PFSK-1 (cell line): ENCODE measurements around the gene ATRN.

ENCODE experiments used
- FOXP2 ChIP-seq: optimal IDR thresholded peaks from 2 replicates; pipeline ENCODE3; 2011; ENCODE audit warnings: borderline replicate concordance, control low read depth, inconsistent platforms; ENCODE audit not compliant: insufficient read depth; ENCODE audit errors: extremely low read length, extremely low read depth
- POLR2AphosphoS5 ChIP-seq: IDR thresholded peaks from 2 replicates; pipeline ENCODE4 v1.6.1; 2012; ENCODE audit warnings: low read depth, mild to moderate bottlenecking, control low read depth, low read length, moderate library complexity
- SIN3A ChIP-seq: IDR thresholded peaks from 2 replicates; pipeline ENCODE4 v1.6.1; 2012; ENCODE audit warnings: mild to moderate bottlenecking, low read length, moderate library complexity, borderline replicate concordance; ENCODE audit not compliant: insufficient read depth
- TAF1 ChIP-seq: IDR thresholded peaks from 2 replicates; pipeline ENCODE4 v1.6.1; 2012; ENCODE audit warnings: low read length, control low read depth, borderline replicate concordance; ENCODE audit not compliant: insufficient read depth
- TF ChIP-seq, protein P1 (sequence below), 2 experiments: IDR thresholded peaks; 2 replicates each; pipeline versions ENCODE4 v1.6.1 to v1.8.0; 2011 to 2012; ENCODE audit warnings: low read depth in 2 of 2, low read length in 2 of 2, control low read depth in 1 of 2, inconsistent platforms in 1 of 2, mild to moderate bottlenecking in 1 of 2, moderate library complexity in 1 of 2; ENCODE audit not compliant: insufficient read depth in 1 of 2

Gene ATRN

GRCh38 chr20:3681931-3682781, 211.3 kb downstream of the ATRN start, which contains the start of gene ADAM33:
Gene ADAM33 (minus strand): TSS chr20:3682010. CDS start chr20:3682004, 6 bp downstream.
- TF ChIP-seq FOXP2: no peak
- TF ChIP-seq POLR2AphosphoS5: no peak

DNA sequence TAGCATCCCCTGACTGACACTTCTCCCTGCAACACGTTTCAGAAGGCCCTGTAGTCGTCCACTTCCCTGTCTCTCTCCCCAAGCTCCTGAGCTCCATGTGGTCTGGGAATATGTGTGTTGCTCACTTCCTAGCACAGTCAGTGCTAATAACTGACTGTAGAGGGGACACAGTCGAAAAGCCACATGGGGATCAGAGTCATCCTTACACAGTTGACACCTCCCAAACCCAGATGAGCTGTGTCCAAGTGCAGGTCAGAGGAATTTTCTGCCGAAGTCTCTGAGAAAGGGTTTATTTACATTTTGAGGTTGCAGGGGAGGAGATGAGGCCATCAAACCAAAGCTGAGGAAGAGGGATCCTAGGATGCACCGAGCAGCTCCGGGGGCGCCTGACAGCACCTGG, 214.5 kb downstream of the ATRN start:
- no peak for TF ChIP-seq SIN3A
- no peak for TF ChIP-seq POLR2AphosphoS5
- no peak for TF ChIP-seq TAF1
- no peak for TF ChIP-seq FOXP2
- TF ChIP-seq, protein P1, sequence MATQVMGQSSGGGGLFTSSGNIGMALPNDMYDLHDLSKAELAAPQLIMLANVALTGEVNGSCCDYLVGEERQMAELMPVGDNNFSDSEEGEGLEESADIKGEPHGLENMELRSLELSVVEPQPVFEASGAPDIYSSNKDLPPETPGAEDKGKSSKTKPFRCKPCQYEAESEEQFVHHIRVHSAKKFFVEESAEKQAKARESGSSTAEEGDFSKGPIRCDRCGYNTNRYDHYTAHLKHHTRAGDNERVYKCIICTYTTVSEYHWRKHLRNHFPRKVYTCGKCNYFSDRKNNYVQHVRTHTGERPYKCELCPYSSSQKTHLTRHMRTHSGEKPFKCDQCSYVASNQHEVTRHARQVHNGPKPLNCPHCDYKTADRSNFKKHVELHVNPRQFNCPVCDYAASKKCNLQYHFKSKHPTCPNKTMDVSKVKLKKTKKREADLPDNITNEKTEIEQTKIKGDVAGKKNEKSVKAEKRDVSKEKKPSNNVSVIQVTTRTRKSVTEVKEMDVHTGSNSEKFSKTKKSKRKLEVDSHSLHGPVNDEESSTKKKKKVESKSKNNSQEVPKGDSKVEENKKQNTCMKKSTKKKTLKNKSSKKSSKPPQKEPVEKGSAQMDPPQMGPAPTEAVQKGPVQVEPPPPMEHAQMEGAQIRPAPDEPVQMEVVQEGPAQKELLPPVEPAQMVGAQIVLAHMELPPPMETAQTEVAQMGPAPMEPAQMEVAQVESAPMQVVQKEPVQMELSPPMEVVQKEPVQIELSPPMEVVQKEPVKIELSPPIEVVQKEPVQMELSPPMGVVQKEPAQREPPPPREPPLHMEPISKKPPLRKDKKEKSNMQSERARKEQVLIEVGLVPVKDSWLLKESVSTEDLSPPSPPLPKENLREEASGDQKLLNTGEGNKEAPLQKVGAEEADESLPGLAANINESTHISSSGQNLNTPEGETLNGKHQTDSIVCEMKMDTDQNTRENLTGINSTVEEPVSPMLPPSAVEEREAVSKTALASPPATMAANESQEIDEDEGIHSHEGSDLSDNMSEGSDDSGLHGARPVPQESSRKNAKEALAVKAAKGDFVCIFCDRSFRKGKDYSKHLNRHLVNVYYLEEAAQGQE (IDR thresholded peaks at IDR 0.05; ENCODE audit: insufficient read depth in 1 of 2, low read depth in 2 of 2, low read length in 2 of 2): no peak

GRCh38 chr20:3686421-3686820, 215.6 kb downstream of the ATRN start:
- TF ChIP-seq TAF1 (no peak), POLR2AphosphoS5 (no peak), FOXP2 (no peak), SIN3A (no peak)
- TF ChIP-seq, protein P1 (IDR thresholded peaks at IDR 0.05; ENCODE audit: insufficient read depth in 1 of 2, low read depth in 2 of 2, low read length in 2 of 2): no peak

DNA sequence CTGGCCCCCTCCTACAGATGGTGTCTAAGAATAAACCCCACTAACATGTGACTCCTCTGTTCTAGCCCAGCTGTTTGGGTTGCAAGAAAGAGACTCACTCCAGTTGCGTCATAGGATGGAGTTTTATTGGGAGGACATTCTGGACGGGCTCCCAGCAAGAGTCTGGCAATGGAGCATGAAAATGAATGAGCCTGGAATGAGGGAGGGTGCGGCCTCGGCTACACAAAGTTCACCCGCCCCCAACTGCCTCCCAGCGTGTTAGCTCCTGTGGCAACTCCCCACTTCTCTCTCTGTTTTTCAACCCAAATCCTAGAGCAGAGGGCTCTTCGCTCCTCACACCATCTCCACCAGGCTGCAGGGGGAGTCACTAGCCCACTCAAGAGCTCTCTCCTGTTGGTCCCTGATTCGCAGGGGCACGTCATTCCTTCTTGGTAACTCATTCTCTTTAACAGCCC, 216.1 kb downstream of the ATRN start:
- TF ChIP-seq POLR2AphosphoS5 (no peak), SIN3A (no peak), TAF1 (no peak)
- TF ChIP-seq, protein P1 (IDR thresholded peaks at IDR 0.05; ENCODE audit: insufficient read depth in 1 of 2, low read depth in 2 of 2, low read length in 2 of 2): no peak

DNA sequence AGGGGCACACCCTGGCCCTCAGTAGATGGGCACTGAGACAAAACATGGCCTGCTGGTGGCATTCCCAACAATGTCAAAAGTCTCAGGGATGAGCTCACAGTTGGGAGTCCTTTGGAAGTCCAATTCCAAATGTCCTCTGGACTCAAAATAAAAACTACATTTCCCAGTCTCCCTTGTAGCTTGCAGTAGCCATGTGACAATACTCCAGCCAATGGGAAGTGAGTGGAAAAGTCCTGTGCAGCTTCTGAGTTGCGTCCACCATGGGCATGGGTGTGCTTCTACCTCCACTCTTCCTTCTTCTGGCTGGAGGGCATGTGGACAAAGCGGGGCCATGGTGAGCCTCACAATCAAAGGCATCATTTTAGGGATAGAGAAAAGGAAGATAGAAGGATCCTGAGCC, 216.8 kb downstream of the ATRN start:
- TF ChIP-seq FOXP2 (no peak), TAF1 (no peak), SIN3A (no peak)
- TF ChIP-seq, protein P1 (IDR thresholded peaks at IDR 0.05; ENCODE audit: insufficient read depth in 1 of 2, low read depth in 2 of 2, low read length in 2 of 2): no peak
